Activated naive CD8-positive, alpha-beta T cell treated with anti-CD3 and anti-CD28 coated beads, Interleukin-2, amount 50 U/mL, for 24 hours (primary cell): ENCODE results near the gene IZUMO1R.
"Not testable (repeated sequence)": the region's sequence is repeated elsewhere in the genome, so short reads cannot be mapped to it uniquely, and the experiment has no call there.

Source experiments
- ATAC-seq: fragments of 150-1000 bp; cut with Tn5 transposase; one replicate; pipeline ENCODE4 v1.10.0; 2021
- DNase-seq: peaks from one replicate; pipeline ENCODE4 v3.0.0; 2021
- H3K27ac Mint-ChIP-seq: one replicate; pipeline ENCODE4 v1.8.0; 2021; ENCODE audit warnings: mild to moderate bottlenecking, mixed read lengths
- H3K27me3 Mint-ChIP-seq: one replicate; pipeline ENCODE4 v1.8.0; 2021; ENCODE audit warnings: mixed read lengths
- H3K36me3 Mint-ChIP-seq: one replicate; pipeline ENCODE4 v1.8.0; 2021; ENCODE audit warnings: low read depth, mixed read lengths
- H3K4me1 Mint-ChIP-seq: one replicate; pipeline ENCODE4 v1.8.0; 2021; ENCODE audit warnings: mixed read lengths
- H3K4me3 Mint-ChIP-seq: one replicate; pipeline ENCODE4 v1.8.0; 2021; ENCODE audit warnings: mild to moderate bottlenecking, moderate library complexity, mixed read lengths
- H3K9me3 Mint-ChIP-seq: one replicate; pipeline ENCODE4 v1.8.0; 2021; ENCODE audit warnings: mixed read lengths

Gene IZUMO1R

GRCh38 chr11:94343495-94343894 is 39.1 kb downstream of the IZUMO1R start:
- DNase-seq (no peak), ATAC-seq (no peak)
- Mint-ChIP-seq H3K4me3 (no peak overlapping the region), H3K36me3 (no peaks in the 10 kb centered on the region), H3K4me1 (no peaks in the 10 kb centered on the region), H3K9me3 (no peaks in the 10 kb centered on the region), H3K27ac (no peak overlapping the region), H3K27me3 (peaks cover 5% of the 10 kb centered on the region)

- H3K36me3 Mint-ChIP-seq, H3K27ac Mint-ChIP-seq, ATAC-seq, H3K4me3 Mint-ChIP-seq, H3K27me3 Mint-ChIP-seq, H3K4me1 Mint-ChIP-seq, H3K9me3 Mint-ChIP-seq, DNase-seq: not testable (repeated sequence)
Measured at GRCh38 chr11:94346311-94346710, 41.9 kb downstream of the IZUMO1R start.

GRCh38 chr11:94350850-94351563 is 46.6 kb downstream of the IZUMO1R start:
- H3K27me3 Mint-ChIP-seq, H3K27ac Mint-ChIP-seq, H3K36me3 Mint-ChIP-seq: not testable (repeated sequence)

More at GRCh38 chr11:94350850-94351563, 46.6 kb downstream of the IZUMO1R start:
- H3K9me3 Mint-ChIP-seq, H3K4me3 Mint-ChIP-seq, ATAC-seq, DNase-seq, H3K4me1 Mint-ChIP-seq: not testable (repeated sequence)
